Measurements from ENCODE around the gene NAAA. TPM values are rescaled to one million over a fixed set of nuclear protein-coding genes. Genes with fewer than 3 reads are reported as not detected.
"Not testable (repeated sequence)": the region's sequence is repeated elsewhere in the genome, so short reads cannot be mapped to it uniquely, and the experiment has no call there.

The NAAA gene
- total RNA-seq, 2 donors from 2014 or later: 174 to 1,058 TPM

DNA sequence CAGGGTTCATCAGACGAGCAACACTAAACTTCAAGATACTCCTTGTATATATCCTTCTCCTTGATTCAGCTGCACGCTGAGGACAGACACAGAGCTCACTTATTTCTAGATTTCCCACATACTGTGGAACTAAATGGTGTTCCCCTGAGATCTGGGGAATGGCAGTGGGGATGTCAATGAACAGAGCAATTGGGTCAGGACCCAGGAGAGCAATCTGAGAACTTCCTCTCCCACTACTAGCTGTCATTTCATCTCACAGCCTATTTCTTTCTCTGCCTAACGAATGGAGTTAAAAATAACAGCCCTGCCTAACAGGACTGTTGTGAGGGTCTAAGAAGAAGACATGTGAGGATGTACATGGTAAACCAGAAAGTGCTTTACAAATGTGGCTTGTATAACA is 10.7 kb downstream of the NAAA start:
- intact Hi-C loops (cut with DNase I): no loop called here
- 96% methylated on average over 3 of the region's 3 CpGs for WGBS
- TF ChIP-seq, protein P1, sequence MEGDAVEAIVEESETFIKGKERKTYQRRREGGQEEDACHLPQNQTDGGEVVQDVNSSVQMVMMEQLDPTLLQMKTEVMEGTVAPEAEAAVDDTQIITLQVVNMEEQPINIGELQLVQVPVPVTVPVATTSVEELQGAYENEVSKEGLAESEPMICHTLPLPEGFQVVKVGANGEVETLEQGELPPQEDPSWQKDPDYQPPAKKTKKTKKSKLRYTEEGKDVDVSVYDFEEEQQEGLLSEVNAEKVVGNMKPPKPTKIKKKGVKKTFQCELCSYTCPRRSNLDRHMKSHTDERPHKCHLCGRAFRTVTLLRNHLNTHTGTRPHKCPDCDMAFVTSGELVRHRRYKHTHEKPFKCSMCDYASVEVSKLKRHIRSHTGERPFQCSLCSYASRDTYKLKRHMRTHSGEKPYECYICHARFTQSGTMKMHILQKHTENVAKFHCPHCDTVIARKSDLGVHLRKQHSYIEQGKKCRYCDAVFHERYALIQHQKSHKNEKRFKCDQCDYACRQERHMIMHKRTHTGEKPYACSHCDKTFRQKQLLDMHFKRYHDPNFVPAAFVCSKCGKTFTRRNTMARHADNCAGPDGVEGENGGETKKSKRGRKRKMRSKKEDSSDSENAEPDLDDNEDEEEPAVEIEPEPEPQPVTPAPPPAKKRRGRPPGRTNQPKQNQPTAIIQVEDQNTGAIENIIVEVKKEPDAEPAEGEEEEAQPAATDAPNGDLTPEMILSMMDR (IDR thresholded peaks at IDR 0.05): no peak
- TF ChIP-seq POLR2AphosphoS5 (IDR thresholded peaks at IDR 0.05) (no peak), POLR2A (IDR thresholded peaks at IDR 0.05) (no peak)
- no peaks in the 10 kb centered on the region for H3K4me1 ChIP-seq (replicated peaks)
- H3K27ac ChIP-seq: no peak overlapping the region
- H3K36me3 ChIP-seq: peaks cover 0 to 3% of the 10 kb centered on the region in 2 donors
- DNase-seq (ENCODE audit: low spot score): no peak
- no peak overlapping the region for H3K4me3 ChIP-seq
- no peaks in the 10 kb centered on the region for H3K27me3 ChIP-seq (replicated peaks; ENCODE audit: insufficient read depth)
- no peaks in the 10 kb centered on the region for H3K9me3 ChIP-seq

DNA sequence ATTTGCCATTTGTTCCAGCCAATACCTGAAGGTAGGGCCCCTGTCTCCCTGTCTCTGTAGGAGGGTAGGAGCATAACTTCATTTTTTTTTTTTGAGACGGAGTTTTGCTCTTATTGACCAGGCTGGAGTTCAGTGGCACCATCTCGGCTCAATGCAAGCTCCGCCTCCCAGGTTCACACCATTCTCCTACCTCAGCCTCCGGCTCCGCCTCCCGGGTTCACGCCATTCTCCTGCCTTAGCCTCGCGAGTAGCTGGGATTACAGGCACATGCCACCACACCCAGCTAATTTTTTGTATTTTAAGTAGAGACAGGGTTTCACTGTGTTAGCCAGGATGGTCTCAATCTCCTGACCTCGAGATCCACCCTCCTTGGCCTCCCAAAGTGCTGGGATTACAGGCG is 15.9 kb downstream of the NAAA start:
- H3K4me3 ChIP-seq; H3K4me1 ChIP-seq (replicated peaks); H3K36me3 ChIP-seq; intact Hi-C loops (cut with DNase I); H3K27me3 ChIP-seq (replicated peaks; ENCODE audit: insufficient read depth); DNase-seq (ENCODE audit: low spot score); H3K9me3 ChIP-seq; H3K27ac ChIP-seq: not testable (repeated sequence)
- WGBS: 89% methylated on average over 11 of the region's 11 CpGs

DNA sequence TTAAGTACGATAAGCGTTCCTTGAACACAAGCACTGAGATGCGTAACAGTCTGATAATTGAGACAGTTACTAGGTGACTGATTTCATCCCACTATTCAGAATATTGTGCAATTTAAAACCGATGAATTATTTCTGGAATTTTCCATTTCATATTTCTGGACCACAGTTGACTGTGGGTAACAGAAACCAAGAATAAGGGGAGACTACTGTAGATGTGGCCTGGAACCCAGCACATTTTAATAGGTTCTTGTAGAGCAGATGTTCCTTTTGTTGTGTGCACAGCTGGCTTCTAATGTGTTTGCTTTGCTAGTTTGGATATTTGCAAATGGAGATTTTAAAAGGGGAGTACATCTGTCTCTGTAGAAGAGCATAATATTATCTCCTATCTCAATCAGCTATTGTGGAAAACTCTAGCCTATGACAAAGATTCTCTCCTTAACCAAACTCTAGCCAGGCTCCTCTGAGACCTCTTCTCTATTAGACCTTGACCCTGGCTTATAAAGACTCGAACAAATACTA is 16.4 kb downstream of the NAAA start:
- H3K27me3 ChIP-seq (replicated peaks; ENCODE audit: insufficient read depth): no peaks in the 10 kb centered on the region
- no peak for DNase-seq (ENCODE audit: low spot score)
- H3K4me3 ChIP-seq: no peak overlapping the region
- intact Hi-C loops (cut with DNase I): no loop called here
- 62% methylated on average over 5 of the region's 5 CpGs for WGBS
- no peak for TF ChIP-seq POLR2A (IDR thresholded peaks at IDR 0.05)
- no peak for TF ChIP-seq POLR2AphosphoS5 (IDR thresholded peaks at IDR 0.05)
- TF ChIP-seq, protein P1 (IDR thresholded peaks at IDR 0.05): no peak
- no peaks in the 10 kb centered on the region for H3K9me3 ChIP-seq
- no peak overlapping the region for H3K27ac ChIP-seq
- H3K36me3 ChIP-seq: peaks cover 0 to 3% of the 10 kb centered on the region in 2 donors
- H3K4me1 ChIP-seq (replicated peaks): peaks cover 4% of the 10 kb centered on the region

DNA sequence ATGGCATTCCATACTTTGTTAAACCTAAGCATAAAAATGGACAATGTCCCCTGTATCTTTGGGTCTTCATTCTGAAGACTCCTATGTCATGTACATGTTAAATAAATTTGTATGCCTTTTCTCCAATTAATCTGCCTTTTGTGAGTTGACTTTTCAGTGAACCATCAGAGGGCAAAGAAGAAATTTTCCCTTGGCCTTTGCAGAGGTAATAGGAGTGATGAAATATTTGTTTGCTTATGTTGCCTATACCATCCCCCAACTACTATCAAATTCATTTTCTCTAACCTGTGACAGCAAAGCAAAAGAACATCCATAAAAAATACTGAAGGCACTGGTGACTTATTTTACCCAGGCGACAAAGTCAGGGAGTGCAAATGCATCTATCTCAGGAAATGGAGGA is 18.2 kb downstream of the NAAA start:
- Histone ChIP-seq H3K9me3 (no peaks in the 10 kb centered on the region), H3K36me3 (no peaks in the 10 kb centered on the region), H3K4me3 (no peak overlapping the region), H3K4me1 (replicated peaks) (peaks cover 4% of the 10 kb centered on the region), H3K27me3 (replicated peaks; ENCODE audit: insufficient read depth) (no peaks in the 10 kb centered on the region), H3K27ac (peak overlapping the region in 1 of 2 donors; percentile 33)
- TF ChIP-seq, protein P1 (IDR thresholded peaks at IDR 0.05): no peak
- TF ChIP-seq POLR2AphosphoS5 (IDR thresholded peaks at IDR 0.05): no peak
- TF ChIP-seq POLR2A (IDR thresholded peaks at IDR 0.05): no peak
- 87% methylated on average over 1 of the region's 1 CpG for whole genome bisulfite sequencing
- DNase-seq (ENCODE audit: low spot score): no peak
- intact Hi-C loops (cut with DNase I): no loop called here

DNA sequence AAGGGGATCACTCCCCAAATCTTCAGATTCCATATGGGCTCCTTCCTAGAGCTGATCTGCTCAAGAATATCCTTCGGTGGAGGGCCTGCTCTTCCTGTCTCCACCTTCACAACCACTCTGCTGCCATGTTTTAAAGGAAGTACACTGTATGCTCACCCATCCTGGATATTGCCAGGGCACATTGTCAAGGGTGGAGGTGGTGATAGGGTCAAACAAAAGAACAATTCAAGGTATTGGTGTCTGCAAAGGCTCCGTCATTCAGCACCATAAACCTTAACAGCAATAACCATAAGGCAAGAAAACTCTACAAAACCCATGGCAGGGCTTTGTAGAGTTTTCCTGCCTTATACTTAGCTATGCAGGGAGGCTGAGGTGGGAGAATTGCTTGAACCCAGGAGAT is 18.9 kb downstream of the NAAA start:
- no peak for DNase-seq (ENCODE audit: low spot score)
- no peak for TF ChIP-seq POLR2A (IDR thresholded peaks at IDR 0.05)
- TF ChIP-seq POLR2AphosphoS5 (IDR thresholded peaks at IDR 0.05): no peak
- TF ChIP-seq, protein P1 (IDR thresholded peaks at IDR 0.05): no peak
- 100% methylated on average over 2 of the region's 2 CpGs for WGBS
- H3K27ac ChIP-seq: peak overlapping the region in 1 of 2 donors; percentile 33
- H3K36me3 ChIP-seq: no peaks in the 10 kb centered on the region
- no peaks in the 10 kb centered on the region for H3K9me3 ChIP-seq
- no peak overlapping the region for H3K4me3 ChIP-seq
- intact Hi-C loops (cut with DNase I): no loop called here
- H3K27me3 ChIP-seq (replicated peaks; ENCODE audit: insufficient read depth): no peaks in the 10 kb centered on the region
- H3K4me1 ChIP-seq (replicated peaks): peaks cover 4% of the 10 kb centered on the region
